ENCODE measurements around the gene STKLD1.

STKLD1 gene

DNA sequence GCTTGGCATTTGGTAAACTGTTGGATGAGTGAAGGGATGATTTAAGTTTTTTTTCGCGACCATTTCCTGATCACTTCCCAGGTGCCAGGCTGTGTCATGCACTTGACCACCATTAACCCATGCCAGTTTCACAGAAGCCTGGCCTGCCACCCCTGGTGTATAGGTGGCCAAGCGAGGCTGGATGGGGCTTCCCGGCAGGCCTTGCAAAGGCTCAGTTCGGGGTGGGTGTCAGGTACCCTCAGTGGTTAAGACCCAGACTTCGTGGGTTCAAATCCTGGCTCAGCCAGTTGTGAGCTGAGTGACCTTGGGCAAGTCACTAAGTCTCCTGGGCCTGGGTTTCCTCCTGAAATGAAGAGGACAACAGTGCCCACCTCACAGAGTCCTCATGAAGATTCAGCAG, 30.6 kb upstream of the STKLD1 start:
- no peaks in the 10 kb centered on the region for H3K9me3 ChIP-seq (ENCODE audit: control insufficient read depth, insufficient read depth, low read depth, low read length)
- CTCF ChIA-PET, result interaction anchor here (2.1 kb wide), 1 partner anchor 58 kb away, joined by 12 read pairs; no protein-coding TSS in a partner anchor
- H3K4me3 ChIP-seq (ENCODE audit: low read depth, low read length), result no peak overlapping the region
- H3K4me1 ChIP-seq (ENCODE audit: control insufficient read depth, insufficient read depth, low read length), result no peaks in the 10 kb centered on the region
- no peak overlapping the region for H3K27ac ChIP-seq (ENCODE audit: extremely low read depth, low read depth, low read length)
- peaks cover 4 to 82% of the 10 kb centered on the region in 2 experiments; a peak in 2 of 3 replicates for H3K36me3 ChIP-seq (ENCODE audit: control insufficient read depth in 2 of 2, insufficient read depth in 1 of 2, low read length in 2 of 2)
- TF ChIP-seq ZNF623 (tag by site-specific recombination; IDR thresholded peaks at IDR 0.05), result no peak
- TF ChIP-seq ZNF311 (tag by site-specific recombination; IDR thresholded peaks at IDR 0.05; ENCODE audit: borderline replicate concordance), result no peak
- TF ChIP-seq ZNF391 (tag by site-specific recombination; IDR thresholded peaks at IDR 0.05; ENCODE audit: borderline replicate concordance, low read depth), result no peak
- TF ChIP-seq, protein P1, sequence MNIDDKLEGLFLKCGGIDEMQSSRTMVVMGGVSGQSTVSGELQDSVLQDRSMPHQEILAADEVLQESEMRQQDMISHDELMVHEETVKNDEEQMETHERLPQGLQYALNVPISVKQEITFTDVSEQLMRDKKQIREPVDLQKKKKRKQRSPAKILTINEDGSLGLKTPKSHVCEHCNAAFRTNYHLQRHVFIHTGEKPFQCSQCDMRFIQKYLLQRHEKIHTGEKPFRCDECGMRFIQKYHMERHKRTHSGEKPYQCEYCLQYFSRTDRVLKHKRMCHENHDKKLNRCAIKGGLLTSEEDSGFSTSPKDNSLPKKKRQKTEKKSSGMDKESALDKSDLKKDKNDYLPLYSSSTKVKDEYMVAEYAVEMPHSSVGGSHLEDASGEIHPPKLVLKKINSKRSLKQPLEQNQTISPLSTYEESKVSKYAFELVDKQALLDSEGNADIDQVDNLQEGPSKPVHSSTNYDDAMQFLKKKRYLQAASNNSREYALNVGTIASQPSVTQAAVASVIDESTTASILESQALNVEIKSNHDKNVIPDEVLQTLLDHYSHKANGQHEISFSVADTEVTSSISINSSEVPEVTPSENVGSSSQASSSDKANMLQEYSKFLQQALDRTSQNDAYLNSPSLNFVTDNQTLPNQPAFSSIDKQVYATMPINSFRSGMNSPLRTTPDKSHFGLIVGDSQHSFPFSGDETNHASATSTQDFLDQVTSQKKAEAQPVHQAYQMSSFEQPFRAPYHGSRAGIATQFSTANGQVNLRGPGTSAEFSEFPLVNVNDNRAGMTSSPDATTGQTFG (tag by site-specific recombination; IDR thresholded peaks at IDR 0.05; ENCODE audit: borderline replicate concordance), result no peak
- TF ChIP-seq, protein P2, sequence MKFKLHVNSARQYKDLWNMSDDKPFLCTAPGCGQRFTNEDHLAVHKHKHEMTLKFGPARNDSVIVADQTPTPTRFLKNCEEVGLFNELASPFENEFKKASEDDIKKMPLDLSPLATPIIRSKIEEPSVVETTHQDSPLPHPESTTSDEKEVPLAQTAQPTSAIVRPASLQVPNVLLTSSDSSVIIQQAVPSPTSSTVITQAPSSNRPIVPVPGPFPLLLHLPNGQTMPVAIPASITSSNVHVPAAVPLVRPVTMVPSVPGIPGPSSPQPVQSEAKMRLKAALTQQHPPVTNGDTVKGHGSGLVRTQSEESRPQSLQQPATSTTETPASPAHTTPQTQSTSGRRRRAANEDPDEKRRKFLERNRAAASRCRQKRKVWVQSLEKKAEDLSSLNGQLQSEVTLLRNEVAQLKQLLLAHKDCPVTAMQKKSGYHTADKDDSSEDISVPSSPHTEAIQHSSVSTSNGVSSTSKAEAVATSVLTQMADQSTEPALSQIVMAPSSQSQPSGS (tag by site-specific recombination; IDR thresholded peaks at IDR 0.05; ENCODE audit: low read depth), result no peak
- TF ChIP-seq, protein P3, sequence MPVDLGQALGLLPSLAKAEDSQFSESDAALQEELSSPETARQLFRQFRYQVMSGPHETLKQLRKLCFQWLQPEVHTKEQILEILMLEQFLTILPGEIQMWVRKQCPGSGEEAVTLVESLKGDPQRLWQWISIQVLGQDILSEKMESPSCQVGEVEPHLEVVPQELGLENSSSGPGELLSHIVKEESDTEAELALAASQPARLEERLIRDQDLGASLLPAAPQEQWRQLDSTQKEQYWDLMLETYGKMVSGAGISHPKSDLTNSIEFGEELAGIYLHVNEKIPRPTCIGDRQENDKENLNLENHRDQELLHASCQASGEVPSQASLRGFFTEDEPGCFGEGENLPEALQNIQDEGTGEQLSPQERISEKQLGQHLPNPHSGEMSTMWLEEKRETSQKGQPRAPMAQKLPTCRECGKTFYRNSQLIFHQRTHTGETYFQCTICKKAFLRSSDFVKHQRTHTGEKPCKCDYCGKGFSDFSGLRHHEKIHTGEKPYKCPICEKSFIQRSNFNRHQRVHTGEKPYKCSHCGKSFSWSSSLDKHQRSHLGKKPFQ (tag by site-specific recombination; IDR thresholded peaks at IDR 0.05), result no peak
- TF ChIP-seq ZNF776 (tag by site-specific recombination; IDR thresholded peaks at IDR 0.05; ENCODE audit: borderline replicate concordance), result no peak
- no peak for TF ChIP-seq BCL11A (tag by site-specific recombination; IDR thresholded peaks at IDR 0.05; ENCODE audit: low read depth)
- POLR2A ChIA-PET, result interaction anchor here (1.2 to 6.0 kb wide), 3 partner anchors 12 to 114 kb away, joined by 3 to 89 read pairs (median 6); partner anchors contain the start of genes CACFD1, SURF1 and SURF2

DNA sequence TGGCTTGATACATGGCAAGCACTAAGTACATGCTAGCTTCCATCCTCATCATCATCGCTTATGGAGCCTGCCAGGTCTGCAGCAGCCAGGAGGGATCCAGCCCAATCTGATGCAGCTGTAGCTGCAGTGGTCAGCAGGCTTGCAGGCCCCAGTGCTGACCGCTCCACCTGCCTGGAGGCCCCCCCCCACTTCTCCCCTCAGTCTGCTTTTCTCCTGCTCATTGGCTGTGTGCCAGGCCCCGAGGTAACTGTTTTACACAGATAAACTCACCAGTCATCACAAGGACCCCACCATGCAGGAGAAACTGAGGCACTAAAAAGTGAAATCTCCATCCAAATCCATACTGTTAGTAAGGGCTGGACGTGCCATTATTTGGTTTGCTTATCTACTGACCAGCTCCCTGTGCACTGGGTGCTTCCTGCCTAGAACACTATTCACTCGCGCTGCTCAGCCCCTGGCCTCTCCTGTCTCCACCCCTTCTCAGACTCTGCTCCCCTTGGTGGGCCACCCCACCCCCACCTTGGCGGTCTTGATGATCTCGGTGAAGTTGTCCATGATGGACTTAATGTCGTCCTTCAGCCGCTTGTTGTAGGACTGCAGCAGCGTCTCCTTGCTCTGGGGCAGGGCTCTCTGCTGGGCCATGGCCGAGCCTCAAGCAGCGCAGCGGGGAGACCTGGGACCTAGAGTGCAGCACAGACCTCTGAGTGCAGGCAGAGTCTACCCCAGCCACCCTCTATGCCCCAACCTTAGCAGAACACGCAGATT, 30.0 kb upstream of the STKLD1 start:
- peaks cover 9 to 82% of the 10 kb centered on the region in 2 experiments for H3K36me3 ChIP-seq (ENCODE audit: control insufficient read depth in 2 of 2, insufficient read depth in 1 of 2, low read length in 2 of 2)
- TF ChIP-seq, protein P4, sequence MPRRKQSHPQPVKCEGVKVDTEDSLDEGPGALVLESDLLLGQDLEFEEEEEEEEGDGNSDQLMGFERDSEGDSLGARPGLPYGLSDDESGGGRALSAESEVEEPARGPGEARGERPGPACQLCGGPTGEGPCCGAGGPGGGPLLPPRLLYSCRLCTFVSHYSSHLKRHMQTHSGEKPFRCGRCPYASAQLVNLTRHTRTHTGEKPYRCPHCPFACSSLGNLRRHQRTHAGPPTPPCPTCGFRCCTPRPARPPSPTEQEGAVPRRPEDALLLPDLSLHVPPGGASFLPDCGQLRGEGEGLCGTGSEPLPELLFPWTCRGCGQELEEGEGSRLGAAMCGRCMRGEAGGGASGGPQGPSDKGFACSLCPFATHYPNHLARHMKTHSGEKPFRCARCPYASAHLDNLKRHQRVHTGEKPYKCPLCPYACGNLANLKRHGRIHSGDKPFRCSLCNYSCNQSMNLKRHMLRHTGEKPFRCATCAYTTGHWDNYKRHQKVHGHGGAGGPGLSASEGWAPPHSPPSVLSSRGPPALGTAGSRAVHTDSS (tag by site-specific recombination; IDR thresholded peaks at IDR 0.05), result peak; percentile 37; the same call in 1 of the 2 replicates
- TF ChIP-seq ZNF837 (tag by site-specific recombination; IDR thresholded peaks at IDR 0.05), result no peak
- no peaks in the 10 kb centered on the region for H3K9me3 ChIP-seq (ENCODE audit: control insufficient read depth, insufficient read depth, low read depth, low read length)
- H3K27ac ChIP-seq (ENCODE audit: extremely low read depth, low read depth, low read length), result no peak overlapping the region; the same call in 1 of the 2 replicates
- peak overlapping the region; percentile 91 for H3K4me3 ChIP-seq (ENCODE audit: low read depth, low read length)
- no peaks in the 10 kb centered on the region for H3K4me1 ChIP-seq (ENCODE audit: control insufficient read depth, insufficient read depth, low read length)
- ChIA-PET CTCF (interaction anchor here (1.2 to 2.1 kb wide), 2 partner anchors 16 to 57 kb away, joined by 5 to 12 read pairs; no protein-coding TSS in a partner anchor), POLR2A (interaction anchor here (0.6 to 6.0 kb wide), 6 partner anchors 11 to 316 kb away, joined by 3 to 89 read pairs (median 4); partner anchors contain the start of genes CACFD1, GTF3C5, SURF1 and SURF2)

DNA sequence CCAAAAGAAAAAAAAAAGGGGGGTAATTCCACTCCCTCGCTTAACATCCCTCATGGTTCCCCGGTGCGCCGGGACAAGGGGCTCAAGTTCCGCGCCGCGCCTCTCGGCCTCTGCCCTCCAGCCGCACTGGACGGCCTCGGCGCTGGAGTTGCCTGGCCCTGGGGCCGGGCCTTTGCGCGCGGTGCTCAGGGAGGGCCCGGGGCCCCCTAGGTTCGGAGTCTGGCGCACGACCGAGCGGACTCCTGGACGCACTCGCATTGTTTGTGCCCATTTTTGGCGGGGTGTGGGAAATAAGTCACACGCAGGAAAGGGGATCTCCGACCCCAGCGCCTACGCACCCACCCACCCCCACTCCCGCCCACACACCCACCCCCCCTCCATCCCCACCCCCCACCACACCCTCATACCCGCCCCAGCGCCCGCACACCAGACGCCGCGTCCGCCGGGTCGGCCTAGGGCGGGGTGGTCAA, 28.6 kb upstream of the STKLD1 start:
- POLR2A ChIA-PET, result interaction anchor here (0.5 to 6.0 kb wide), 38 partner anchors 8 to 440 kb away, joined by 3 to 89 read pairs (median 5); partner anchors contain the start of genes CACFD1, GTF3C5, SLC2A6 and STKLD1
- peak overlapping the region; percentile 91 for H3K4me3 ChIP-seq (ENCODE audit: low read depth, low read length)
- peaks cover 14 to 82% of the 10 kb centered on the region in 2 experiments for H3K36me3 ChIP-seq (ENCODE audit: control insufficient read depth in 2 of 2, insufficient read depth in 1 of 2, low read length in 2 of 2)
- H3K27ac ChIP-seq (ENCODE audit: extremely low read depth, low read depth, low read length), result peak overlapping the region; percentile 100
- CTCF ChIA-PET, result interaction anchor here (0.6 to 1.3 kb wide), 3 partner anchors 68 to 198 kb away, joined by 3 to 5 read pairs (median 4); no protein-coding TSS in a partner anchor
- no peaks in the 10 kb centered on the region for H3K4me1 ChIP-seq (ENCODE audit: control insufficient read depth, insufficient read depth, low read length)
- H3K9me3 ChIP-seq (ENCODE audit: control insufficient read depth, insufficient read depth, low read depth, low read length), result no peaks in the 10 kb centered on the region
- TF ChIP-seq, protein P5, sequence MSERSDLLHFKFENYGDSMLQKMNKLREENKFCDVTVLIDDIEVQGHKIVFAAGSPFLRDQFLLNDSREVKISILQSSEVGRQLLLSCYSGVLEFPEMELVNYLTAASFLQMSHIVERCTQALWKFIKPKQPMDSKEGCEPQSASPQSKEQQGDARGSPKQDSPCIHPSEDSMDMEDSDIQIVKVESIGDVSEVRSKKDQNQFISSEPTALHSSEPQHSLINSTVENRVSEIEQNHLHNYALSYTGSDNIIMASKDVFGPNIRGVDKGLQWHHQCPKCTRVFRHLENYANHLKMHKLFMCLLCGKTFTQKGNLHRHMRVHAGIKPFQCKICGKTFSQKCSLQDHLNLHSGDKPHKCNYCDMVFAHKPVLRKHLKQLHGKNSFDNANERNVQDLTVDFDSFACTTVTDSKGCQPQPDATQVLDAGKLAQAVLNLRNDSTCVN (tag by site-specific recombination; optimal IDR thresholded peaks at IDR 0.05), result peak; percentile 52
- TF ChIP-seq, protein P6, sequence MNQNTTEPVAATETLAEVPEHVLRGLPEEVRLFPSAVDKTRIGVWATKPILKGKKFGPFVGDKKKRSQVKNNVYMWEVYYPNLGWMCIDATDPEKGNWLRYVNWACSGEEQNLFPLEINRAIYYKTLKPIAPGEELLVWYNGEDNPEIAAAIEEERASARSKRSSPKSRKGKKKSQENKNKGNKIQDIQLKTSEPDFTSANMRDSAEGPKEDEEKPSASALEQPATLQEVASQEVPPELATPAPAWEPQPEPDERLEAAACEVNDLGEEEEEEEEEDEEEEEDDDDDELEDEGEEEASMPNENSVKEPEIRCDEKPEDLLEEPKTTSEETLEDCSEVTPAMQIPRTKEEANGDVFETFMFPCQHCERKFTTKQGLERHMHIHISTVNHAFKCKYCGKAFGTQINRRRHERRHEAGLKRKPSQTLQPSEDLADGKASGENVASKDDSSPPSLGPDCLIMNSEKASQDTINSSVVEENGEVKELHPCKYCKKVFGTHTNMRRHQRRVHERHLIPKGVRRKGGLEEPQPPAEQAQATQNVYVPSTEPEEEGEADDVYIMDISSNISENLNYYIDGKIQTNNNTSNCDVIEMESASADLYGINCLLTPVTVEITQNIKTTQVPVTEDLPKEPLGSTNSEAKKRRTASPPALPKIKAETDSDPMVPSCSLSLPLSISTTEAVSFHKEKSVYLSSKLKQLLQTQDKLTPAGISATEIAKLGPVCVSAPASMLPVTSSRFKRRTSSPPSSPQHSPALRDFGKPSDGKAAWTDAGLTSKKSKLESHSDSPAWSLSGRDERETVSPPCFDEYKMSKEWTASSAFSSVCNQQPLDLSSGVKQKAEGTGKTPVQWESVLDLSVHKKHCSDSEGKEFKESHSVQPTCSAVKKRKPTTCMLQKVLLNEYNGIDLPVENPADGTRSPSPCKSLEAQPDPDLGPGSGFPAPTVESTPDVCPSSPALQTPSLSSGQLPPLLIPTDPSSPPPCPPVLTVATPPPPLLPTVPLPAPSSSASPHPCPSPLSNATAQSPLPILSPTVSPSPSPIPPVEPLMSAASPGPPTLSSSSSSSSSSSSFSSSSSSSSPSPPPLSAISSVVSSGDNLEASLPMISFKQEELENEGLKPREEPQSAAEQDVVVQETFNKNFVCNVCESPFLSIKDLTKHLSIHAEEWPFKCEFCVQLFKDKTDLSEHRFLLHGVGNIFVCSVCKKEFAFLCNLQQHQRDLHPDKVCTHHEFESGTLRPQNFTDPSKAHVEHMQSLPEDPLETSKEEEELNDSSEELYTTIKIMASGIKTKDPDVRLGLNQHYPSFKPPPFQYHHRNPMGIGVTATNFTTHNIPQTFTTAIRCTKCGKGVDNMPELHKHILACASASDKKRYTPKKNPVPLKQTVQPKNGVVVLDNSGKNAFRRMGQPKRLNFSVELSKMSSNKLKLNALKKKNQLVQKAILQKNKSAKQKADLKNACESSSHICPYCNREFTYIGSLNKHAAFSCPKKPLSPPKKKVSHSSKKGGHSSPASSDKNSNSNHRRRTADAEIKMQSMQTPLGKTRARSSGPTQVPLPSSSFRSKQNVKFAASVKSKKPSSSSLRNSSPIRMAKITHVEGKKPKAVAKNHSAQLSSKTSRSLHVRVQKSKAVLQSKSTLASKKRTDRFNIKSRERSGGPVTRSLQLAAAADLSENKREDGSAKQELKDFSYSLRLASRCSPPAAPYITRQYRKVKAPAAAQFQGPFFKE (tag by site-specific recombination; IDR thresholded peaks at IDR 0.05; ENCODE audit: borderline replicate concordance), result no peak
